ENCODE data around the gene SP2. TPM values are rescaled to one million over a fixed set of nuclear protein-coding genes. Genes with fewer than 3 reads are reported as not detected.
A peak's percentile ranks its signal among the peaks of the same experiment; 100 is the strongest.

SP2 gene
- total RNA-seq, 1 donor from 2014 or later, result 18.0 TPM

DNA sequence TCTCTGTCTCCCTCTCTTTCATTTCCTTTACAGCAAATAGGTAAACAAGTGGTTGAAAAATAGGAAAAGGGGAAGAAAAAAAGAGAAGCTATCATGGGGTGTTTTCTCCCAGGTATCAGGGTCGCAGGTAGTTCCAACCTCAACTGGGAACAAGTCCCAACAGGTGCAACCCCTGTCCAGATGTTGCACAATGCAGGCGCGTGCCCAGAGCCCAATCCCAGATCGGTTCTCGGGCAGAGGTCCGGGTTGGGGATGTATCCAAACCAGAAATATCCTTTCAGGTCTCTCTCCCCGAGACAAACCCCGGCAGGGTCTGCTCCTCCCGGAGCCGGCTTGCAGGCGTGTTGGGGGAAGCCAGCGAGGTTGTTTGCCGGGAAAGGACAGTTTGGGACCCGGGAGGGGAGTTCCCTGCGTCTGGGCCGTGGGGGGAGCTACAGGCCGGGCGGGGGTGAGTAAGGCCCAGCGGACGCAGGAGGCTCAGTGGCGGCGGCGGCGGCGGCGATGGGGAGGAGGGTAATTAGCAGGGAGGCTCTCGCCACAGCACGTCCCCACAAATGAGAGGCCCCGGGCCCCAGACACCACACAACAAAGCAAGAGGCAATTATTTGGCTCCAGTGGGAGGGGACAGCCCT lies 23.9 kb upstream of the SP2 start:
- H3K27ac Mint-ChIP-seq, result peak overlapping the region; percentile 30
- TF ChIP-seq, protein P1, sequence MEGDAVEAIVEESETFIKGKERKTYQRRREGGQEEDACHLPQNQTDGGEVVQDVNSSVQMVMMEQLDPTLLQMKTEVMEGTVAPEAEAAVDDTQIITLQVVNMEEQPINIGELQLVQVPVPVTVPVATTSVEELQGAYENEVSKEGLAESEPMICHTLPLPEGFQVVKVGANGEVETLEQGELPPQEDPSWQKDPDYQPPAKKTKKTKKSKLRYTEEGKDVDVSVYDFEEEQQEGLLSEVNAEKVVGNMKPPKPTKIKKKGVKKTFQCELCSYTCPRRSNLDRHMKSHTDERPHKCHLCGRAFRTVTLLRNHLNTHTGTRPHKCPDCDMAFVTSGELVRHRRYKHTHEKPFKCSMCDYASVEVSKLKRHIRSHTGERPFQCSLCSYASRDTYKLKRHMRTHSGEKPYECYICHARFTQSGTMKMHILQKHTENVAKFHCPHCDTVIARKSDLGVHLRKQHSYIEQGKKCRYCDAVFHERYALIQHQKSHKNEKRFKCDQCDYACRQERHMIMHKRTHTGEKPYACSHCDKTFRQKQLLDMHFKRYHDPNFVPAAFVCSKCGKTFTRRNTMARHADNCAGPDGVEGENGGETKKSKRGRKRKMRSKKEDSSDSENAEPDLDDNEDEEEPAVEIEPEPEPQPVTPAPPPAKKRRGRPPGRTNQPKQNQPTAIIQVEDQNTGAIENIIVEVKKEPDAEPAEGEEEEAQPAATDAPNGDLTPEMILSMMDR (IDR thresholded peaks at IDR 0.05; ENCODE audit: unreplicated experiment), result no peak
- peaks cover 10% of the 10 kb centered on the region for H3K27me3 Mint-ChIP-seq (ENCODE audit: low read depth)
- H3K4me3 Mint-ChIP-seq, result peak overlapping the region; percentile 55
- no peaks in the 10 kb centered on the region for H3K36me3 Mint-ChIP-seq
- H3K4me1 Mint-ChIP-seq, result peaks cover 53% of the 10 kb centered on the region
- H3K9me3 Mint-ChIP-seq, result no peaks in the 10 kb centered on the region
- DNase-seq (ENCODE audit: low spot score in 2 of 2, unreplicated experiment in 2 of 2), result no peak

DNA sequence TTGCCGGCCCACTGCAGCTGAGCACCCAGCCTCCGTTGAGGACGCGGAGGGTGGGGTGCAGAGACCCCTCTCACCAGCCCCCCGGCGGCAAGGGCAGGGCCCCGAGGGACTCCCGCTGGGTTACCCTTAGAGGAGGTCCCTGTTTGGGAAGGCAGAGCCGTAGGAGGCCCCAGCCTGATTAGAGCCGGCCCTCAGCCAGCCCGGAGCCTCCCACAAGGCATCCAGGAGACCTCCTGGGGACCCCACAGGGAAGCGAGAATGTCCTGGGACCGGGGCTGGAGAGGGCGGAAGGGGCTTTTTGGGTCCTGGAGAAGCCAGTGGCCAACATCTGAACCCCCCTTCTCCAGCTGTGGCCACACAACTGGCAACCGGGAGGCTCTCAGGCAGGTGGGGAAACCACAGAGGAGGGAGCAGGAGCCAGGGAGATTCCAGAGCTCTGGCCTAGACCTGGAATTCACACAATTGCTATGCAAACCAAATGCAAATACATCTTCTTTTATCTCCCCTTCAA lies 23.3 kb upstream of the SP2 start:
- Mint-ChIP-seq H3K27me3 (ENCODE audit: low read depth) (peaks cover 9% of the 10 kb centered on the region), H3K27ac (peak overlapping the region; percentile 40), H3K9me3 (no peaks in the 10 kb centered on the region), H3K4me1 (peaks cover 56% of the 10 kb centered on the region), H3K36me3 (no peaks in the 10 kb centered on the region), H3K4me3 (peak overlapping the region; percentile 27)
- DNase-seq (ENCODE audit: low spot score in 2 of 2, unreplicated experiment in 2 of 2), result no peak
- TF ChIP-seq, protein P1 (IDR thresholded peaks at IDR 0.05; ENCODE audit: unreplicated experiment), result no peak

DNA sequence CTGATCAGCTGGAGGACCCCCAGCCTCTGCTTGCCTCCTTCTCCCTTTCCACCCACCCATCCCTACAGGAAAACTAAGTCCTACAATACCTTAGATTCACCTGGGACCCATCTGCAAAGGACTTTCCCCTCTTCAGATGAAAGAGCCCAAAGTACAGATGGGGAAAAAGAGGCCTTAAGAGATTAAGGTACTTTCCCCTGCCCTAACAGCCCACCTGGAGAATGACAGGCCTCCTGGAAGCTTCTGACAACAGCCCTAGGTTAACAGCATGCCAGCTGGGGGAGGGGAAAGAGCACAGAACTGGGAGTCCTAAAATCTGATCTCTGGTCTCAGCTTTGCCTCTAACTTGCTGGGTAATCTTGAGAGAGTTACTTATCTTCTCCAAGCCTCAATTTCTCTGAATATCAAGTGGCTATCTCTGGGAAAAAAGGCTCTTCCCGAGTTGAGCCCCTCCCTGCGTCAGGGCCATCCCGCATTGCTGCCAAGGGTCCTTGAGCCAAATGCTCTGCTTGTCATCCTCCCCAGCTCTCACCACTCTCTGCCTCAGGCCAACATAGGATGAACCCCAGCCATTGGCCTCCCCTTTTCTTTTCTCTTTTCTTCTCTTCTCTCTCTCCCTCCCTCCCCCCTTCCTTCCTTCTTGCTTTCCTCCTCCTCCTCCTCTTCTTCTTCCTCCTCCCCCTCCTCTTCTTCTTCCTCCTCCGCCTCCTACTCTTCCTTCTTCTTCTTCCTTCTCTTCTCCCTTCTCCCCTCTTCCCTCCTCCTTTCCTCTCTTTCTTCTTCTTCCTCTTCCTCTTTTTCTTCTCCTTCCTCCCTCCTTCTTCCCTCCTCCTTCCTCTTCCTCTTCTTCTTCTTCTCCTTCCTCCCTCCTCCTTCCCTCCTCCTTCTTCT lies 22.6 kb upstream of the SP2 start:
- TF ChIP-seq, protein P1 (IDR thresholded peaks at IDR 0.05; ENCODE audit: unreplicated experiment), result no peak
- no peaks in the 10 kb centered on the region for H3K9me3 Mint-ChIP-seq
- DNase-seq (ENCODE audit: low spot score in 2 of 2, unreplicated experiment in 2 of 2), result no peak
- H3K4me3 Mint-ChIP-seq, result peak overlapping the region; percentile 27
- peaks cover 64% of the 10 kb centered on the region for H3K4me1 Mint-ChIP-seq
- H3K27ac Mint-ChIP-seq, result peak overlapping the region; percentile 40
- H3K27me3 Mint-ChIP-seq (ENCODE audit: low read depth), result peaks cover 7% of the 10 kb centered on the region
- H3K36me3 Mint-ChIP-seq, result no peaks in the 10 kb centered on the region

DNA sequence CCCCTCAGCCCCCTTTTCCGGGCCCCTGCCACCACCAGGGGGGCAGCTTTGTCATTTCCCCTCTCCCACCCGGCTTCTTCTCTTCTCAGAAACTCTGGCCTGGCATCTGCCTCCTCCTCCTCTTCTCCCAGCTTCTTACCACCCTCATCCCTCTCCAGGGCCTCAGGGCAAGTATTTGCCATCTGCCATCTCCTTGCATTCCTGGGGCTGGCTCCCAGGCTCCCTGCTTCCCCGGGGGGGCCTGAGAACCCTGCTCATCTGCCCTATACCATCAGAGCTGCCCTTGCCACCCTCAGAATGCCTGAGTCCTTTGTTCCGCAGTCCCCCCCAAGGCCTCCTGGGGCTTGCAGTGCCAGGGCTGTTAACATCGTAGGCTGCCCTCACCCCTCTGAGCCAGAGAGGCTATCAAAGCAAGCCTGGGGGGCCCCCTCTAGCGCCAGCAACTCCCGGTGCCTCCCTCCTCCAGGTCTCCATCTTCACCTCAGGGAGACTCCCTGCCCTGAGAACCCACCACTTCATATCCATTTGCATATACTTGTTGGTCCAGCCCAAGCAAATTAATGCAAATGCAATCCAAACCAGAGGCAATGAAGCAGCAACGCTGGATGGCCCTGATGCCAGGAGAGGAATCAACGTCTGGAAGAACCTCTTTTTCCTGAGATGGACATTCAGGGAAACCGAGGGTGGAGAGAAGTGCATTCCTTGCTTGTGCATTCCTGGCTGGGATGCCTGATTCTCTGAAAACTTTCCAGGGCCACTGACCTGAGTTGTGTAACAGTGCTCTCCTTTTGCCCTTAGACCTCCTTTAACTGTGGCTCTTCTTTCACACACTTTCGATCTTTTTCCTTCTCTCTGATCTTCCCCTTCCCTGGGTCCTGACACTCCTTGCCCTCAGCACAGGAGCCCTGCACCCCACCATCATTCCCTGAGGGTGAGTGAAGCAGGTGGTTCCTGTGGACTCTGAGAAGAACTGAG lies 20.7 kb upstream of the SP2 start:
- TF ChIP-seq, protein P1 (IDR thresholded peaks at IDR 0.05; ENCODE audit: unreplicated experiment), result no peak
- Mint-ChIP-seq H3K4me1 (peaks cover 64% of the 10 kb centered on the region), H3K27ac (peak overlapping the region; percentile 73)

More for the DNA sequence above, 20.7 kb upstream of the SP2 start:
- no peaks in the 10 kb centered on the region for H3K9me3 Mint-ChIP-seq
- H3K36me3 Mint-ChIP-seq, result no peaks in the 10 kb centered on the region
- peaks cover 6% of the 10 kb centered on the region for H3K27me3 Mint-ChIP-seq (ENCODE audit: low read depth)
- H3K4me3 Mint-ChIP-seq, result no peak overlapping the region
- no peak for DNase-seq (ENCODE audit: low spot score in 2 of 2, unreplicated experiment in 2 of 2)
